ENCODE data around the gene VIM. TPM values are rescaled to one million over a fixed set of nuclear protein-coding genes. Genes with fewer than 3 reads are reported as not detected.

The VIM gene
- total RNA-seq, 2 experiments from 2014 or later, result 2,572 to 2,607 TPM

DNA sequence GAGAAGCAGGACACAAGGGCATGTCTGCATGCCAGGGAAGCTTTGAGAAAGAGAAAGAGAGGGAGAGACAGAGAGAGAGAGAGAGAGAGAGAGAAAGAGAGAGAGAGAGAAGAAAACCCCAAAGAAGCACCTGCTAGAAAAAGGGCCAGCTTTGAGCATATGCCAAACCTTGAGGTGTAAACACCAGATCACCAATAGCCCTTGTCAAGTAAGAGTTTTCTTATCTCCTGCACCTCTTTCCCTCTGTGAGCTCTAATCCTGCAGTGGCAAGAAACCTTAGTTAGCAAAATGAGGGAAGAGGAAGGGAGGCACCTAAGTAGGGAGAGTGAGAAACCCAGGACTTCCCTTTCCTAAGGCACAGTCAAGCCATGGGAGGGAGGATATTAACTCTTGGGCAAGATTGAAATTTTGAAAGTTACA is 15.2 kb upstream of the VIM start:
- ChIA-PET CTCF (interaction anchor here (1.1 to 2.3 kb wide), 2 partner anchors 12 to 14 kb away, joined by 3 to 9 read pairs; partner anchors contain the start of gene TRDMT1), POLR2A (interaction anchor here (2.3 to 4.4 kb wide), 2 partner anchors 11 to 15 kb away, joined by 12 to 65 read pairs; partner anchors contain the start of genes TRDMT1 and VIM)
- Mint-ChIP-seq H3K4me1 (peaks cover 60% of the 10 kb centered on the region), H3K27ac (no peak overlapping the region), H3K27me3 (no peaks in the 10 kb centered on the region), H3K36me3 (ENCODE audit: low read depth) (peaks cover 38% of the 10 kb centered on the region), H3K9me3 (no peaks in the 10 kb centered on the region), H3K4me3 (no peak overlapping the region)
- no peak for DNase-seq

DNA sequence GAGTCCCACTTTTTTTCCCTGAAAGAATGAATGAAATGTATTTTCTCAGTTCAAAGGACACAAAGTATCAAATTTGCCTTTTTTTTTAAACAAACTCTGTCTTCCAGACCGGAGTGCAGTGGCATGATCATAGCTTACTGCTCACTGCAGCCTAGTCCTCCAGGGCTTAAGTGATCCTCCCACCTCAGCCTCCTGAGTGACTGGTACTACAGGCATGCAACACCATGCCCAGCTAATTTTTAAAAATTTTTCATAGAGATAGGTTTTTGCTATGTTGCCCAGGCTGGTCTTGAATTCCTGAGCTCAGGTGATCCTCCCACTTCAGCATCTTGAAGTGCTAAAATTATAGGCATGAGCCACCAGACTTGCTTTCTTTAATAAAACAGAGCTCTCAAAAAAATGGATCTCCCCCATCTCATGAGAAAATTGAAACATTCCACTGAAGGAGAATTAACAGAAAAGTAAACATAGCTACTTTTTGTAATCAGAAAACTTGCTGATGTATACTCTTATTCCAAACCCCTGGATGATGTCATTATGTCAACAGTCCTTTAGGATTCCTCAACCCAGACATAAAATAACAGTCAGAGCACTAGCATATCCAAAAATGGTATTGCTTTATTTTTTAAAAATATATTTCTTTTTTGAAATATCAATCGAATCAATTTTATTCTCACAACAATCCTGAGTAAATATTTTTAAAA is 14.2 kb upstream of the VIM start:
- no peak overlapping the region for H3K4me3 Mint-ChIP-seq
- peaks cover 43% of the 10 kb centered on the region for H3K36me3 Mint-ChIP-seq (ENCODE audit: low read depth)
- POLR2A ChIA-PET, result interaction anchor here (2.3 to 4.4 kb wide), 2 partner anchors 12 to 14 kb away, joined by 12 to 65 read pairs; partner anchors contain the start of genes TRDMT1 and VIM
- peaks cover 2% of the 10 kb centered on the region for H3K9me3 Mint-ChIP-seq
- no peak for DNase-seq
- CTCF ChIA-PET, result interaction anchor here (1.1 to 2.3 kb wide), 3 partner anchors 13 to 32 kb away, joined by 3 to 9 read pairs (median 3); partner anchors contain the start of gene TRDMT1
- H3K4me1 Mint-ChIP-seq, result peaks cover 57% of the 10 kb centered on the region
- H3K27me3 Mint-ChIP-seq, result no peaks in the 10 kb centered on the region
- no peak overlapping the region for H3K27ac Mint-ChIP-seq

DNA sequence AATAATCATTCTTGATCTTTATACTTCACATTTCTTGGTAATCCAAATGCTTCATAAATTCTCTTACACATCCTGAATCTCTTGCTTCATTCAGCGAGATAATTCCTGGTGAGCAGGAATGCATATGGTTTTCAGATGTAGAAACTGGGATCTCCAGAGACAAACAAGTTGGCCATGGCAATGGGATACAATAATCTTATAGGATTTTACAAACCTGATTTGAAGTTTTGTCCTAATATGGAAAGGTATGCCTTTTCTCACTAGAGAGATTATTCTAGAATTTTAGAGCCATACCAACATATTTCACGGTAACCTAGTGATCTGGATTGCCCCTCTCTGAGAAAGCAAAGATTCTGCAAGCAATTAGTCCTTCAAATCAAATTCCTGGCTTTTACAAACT is 13.5 kb upstream of the VIM start:
- peak overlapping the region; percentile 95 for H3K27ac Mint-ChIP-seq
- ChIA-PET CTCF (interaction anchor here (1.1 to 2.3 kb wide), 3 partner anchors 8 to 33 kb away, joined by 3 to 9 read pairs (median 7); partner anchors contain the start of gene TRDMT1), POLR2A (interaction anchor here (2.7 to 4.4 kb wide), 3 partner anchors 8 to 14 kb away, joined by 24 to 65 read pairs (median 45); partner anchors contain the start of genes TRDMT1 and VIM)
- H3K4me3 Mint-ChIP-seq, result no peak overlapping the region
- peaks cover 47% of the 10 kb centered on the region for H3K36me3 Mint-ChIP-seq (ENCODE audit: low read depth)
- no peaks in the 10 kb centered on the region for H3K27me3 Mint-ChIP-seq
- peaks cover 2% of the 10 kb centered on the region for H3K9me3 Mint-ChIP-seq
- peaks cover 54% of the 10 kb centered on the region for H3K4me1 Mint-ChIP-seq
- no peak for DNase-seq

DNA sequence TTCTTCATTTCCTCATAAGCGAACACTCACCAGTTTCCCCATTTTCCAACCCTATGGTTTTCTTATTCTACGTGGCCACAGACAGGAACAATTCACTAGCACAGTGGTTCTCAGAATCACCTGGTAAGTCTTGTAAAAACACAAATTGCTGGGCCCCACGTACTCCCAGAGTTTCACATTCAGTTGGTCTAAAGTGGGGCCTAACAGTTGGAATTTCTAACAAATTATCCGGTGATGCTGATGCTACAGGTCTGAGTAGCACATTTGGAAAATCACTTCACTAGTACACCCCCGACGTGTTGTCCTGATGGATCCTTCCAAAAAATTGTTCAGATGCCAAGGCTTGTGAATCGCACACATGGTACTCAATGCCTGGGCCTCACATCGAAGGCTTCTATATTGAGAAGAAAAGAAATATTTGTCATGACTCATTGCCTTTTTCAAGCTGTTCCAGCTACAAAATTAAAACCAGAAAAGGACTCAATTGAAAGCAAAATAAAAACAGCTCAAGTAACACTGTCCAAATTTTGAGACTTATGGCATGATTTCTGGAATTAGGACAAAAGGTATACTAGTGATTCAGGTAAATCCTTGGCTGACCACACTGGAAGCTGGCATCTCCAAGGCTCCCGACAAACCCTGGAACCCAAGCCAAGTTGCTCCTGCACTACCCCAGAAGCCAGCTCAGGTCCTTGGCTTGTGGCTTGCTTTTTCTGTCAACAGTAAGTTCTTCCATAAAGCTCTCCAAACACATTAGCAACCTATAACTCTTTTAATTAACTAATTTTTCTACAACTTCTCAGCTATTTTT is 12.9 kb upstream of the VIM start:
- Mint-ChIP-seq H3K36me3 (ENCODE audit: low read depth) (peaks cover 47% of the 10 kb centered on the region), H3K9me3 (peaks cover 2% of the 10 kb centered on the region), H3K4me3 (no peak overlapping the region), H3K27me3 (no peaks in the 10 kb centered on the region), H3K4me1 (peaks cover 55% of the 10 kb centered on the region), H3K27ac (peak overlapping the region; percentile 95)
- no peak for DNase-seq
- ChIA-PET CTCF (interaction anchor here (1.2 to 2.2 kb wide), 4 partner anchors 9 to 16 kb away, joined by 3 to 13 read pairs (median 6); partner anchors contain the start of genes TRDMT1 and VIM), POLR2A (interaction anchor here (0.6 to 2.9 kb wide), 6 partner anchors 9 to 190 kb away, joined by 3 to 117 read pairs (median 20); partner anchors contain the start of genes TRDMT1 and VIM)

DNA sequence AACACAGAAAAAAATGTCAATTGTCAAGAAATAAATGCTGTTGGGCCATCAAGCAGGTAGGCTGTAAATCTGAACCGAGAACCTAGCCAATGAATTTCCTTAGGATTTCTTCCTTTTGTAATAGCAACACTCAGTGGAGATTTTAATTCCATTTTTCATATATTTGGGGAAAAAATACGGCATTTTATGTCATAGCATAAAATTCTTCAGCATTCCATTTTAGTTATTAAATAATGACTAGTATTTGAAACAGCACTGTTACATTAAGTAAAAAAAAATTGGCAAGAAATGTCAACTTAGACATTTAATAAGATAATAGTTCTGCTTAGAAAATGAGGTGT is 12.3 kb upstream of the VIM start:
- no peak for DNase-seq
- H3K9me3 Mint-ChIP-seq, result peaks cover 2% of the 10 kb centered on the region
- H3K4me1 Mint-ChIP-seq, result peaks cover 56% of the 10 kb centered on the region
- no peaks in the 10 kb centered on the region for H3K27me3 Mint-ChIP-seq
- H3K27ac Mint-ChIP-seq, result peak overlapping the region; percentile 95
- peak overlapping the region; percentile 36 for H3K4me3 Mint-ChIP-seq
- POLR2A ChIA-PET, result interaction anchor here (0.6 to 2.9 kb wide), 7 partner anchors 8 to 191 kb away, joined by 3 to 117 read pairs (median 16); partner anchors contain the start of genes TRDMT1 and VIM
- CTCF ChIA-PET, result interaction anchor here (1.2 to 2.2 kb wide), 4 partner anchors 10 to 16 kb away, joined by 3 to 13 read pairs (median 6); partner anchors contain the start of genes TRDMT1 and VIM
- H3K36me3 Mint-ChIP-seq (ENCODE audit: low read depth), result peaks cover 48% of the 10 kb centered on the region

DNA sequence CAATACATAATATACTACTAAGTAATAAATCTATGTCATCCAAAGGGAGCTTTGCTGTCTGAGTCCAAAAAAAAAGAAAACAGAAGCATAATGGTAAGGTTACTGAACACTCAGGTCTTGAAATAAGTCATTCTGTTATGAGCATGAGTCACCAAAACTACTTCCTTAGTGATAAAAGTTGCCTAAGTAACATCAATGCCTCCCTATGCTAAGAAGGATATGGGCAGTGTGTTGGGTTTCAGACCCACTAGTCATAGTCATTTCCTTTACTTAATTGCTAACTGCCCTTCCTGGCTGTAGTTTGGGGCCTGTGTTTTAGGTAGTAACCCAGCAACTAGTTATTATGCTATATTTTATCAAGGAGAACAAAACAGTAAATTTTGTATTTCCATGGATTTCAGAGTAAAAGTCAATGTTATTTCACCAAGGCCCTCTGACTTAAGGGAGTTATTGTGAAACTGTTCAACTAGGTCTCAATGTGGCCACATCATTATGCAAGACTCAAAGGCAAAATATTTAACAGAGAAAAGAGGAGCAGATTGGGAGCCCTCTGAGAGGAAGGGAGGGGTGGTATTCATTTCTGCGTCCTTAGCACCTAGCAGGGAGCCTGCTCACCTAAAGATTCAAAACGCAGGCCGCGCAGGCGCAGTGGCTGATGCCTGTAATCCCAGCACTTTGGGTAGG is 11.7 kb upstream of the VIM start:
- peak overlapping the region; percentile 36 for H3K4me3 Mint-ChIP-seq
- peaks cover 2% of the 10 kb centered on the region for H3K9me3 Mint-ChIP-seq

DNA sequence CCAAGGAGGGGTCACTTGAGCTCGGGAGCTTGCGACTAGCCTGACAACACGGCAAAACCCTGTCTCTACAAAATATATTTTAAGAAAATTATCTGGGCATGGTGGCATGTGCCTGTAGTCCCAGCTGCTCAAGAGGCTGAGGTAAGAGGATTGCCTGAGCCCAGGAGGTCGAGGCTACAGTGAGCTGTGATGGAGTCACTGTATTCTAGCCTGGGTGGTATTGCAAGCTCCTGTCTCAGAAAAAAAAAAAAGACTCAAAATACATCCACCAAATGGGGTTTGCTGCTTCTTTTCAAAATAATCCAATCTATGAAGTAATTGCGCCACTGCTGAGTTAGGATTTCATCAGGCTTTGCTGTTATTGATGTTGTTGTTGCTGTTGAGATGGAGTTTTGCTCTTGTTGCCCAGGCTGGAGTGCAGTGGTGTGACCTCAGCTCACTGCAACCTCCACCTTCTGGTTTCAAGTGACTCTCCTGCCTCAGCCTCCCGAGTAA is 11.1 kb upstream of the VIM start:
- H3K27ac Mint-ChIP-seq, result peak overlapping the region; percentile 95
- peaks cover 2% of the 10 kb centered on the region for H3K9me3 Mint-ChIP-seq
- no peaks in the 10 kb centered on the region for H3K27me3 Mint-ChIP-seq
- H3K4me1 Mint-ChIP-seq, result peaks cover 63% of the 10 kb centered on the region
- ChIA-PET POLR2A (interaction anchor here (1.3 to 2.9 kb wide), 5 partner anchors 10 to 194 kb away, joined by 3 to 117 read pairs (median 24); partner anchors contain the start of genes TRDMT1 and VIM), CTCF (interaction anchor here (2.0 to 2.2 kb wide), 2 partner anchors 11 to 15 kb away, joined by 6 to 13 read pairs; partner anchors contain the start of genes TRDMT1 and VIM)
- peaks cover 50% of the 10 kb centered on the region for H3K36me3 Mint-ChIP-seq (ENCODE audit: low read depth)
- no peak overlapping the region for H3K4me3 Mint-ChIP-seq
- no peak for DNase-seq

More for the DNA sequence above, 11.7 kb upstream of the VIM start:
- peaks cover 62% of the 10 kb centered on the region for H3K4me1 Mint-ChIP-seq
- peak; percentile 47 for DNase-seq
- H3K27me3 Mint-ChIP-seq, result no peaks in the 10 kb centered on the region
- peaks cover 52% of the 10 kb centered on the region for H3K36me3 Mint-ChIP-seq (ENCODE audit: low read depth)
- ChIA-PET POLR2A (interaction anchor here (0.6 to 2.9 kb wide), 8 partner anchors 8 to 193 kb away, joined by 3 to 117 read pairs (median 10); partner anchors contain the start of genes TRDMT1 and VIM), CTCF (interaction anchor here (0.5 to 2.2 kb wide), 5 partner anchors 10 to 190 kb away, joined by 3 to 13 read pairs (median 6); partner anchors contain the start of genes TRDMT1 and VIM)
- peak overlapping the region; percentile 95 for H3K27ac Mint-ChIP-seq

DNA sequence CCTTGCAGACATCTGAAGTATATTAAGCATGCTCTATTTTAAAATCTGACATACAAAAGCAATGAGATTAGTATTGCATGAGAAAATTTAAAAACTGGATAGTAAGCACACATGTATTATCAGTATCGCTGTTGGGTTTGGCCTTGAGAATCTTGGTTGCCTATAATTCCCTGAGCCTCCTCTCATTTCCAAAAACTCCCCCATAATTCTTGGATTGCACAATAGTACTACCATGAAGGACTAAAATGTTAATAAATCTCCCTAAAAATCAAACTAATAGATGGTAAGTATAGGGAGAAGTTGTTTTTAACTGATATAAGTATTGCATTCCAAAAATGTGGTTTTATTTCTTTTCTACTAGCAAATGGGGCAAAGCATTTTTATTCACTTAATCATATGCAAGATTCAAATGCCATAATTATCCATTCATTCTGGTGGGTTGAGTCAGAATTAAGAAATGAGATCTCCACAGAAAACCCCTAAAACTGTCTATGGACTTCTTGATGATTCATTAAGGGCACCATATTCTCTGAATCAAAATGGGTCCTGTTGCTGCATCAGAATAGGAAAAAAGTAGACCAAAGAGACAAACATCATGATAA is 10.3 kb upstream of the VIM start:
- no peak for DNase-seq
- Mint-ChIP-seq H3K4me1 (peaks cover 62% of the 10 kb centered on the region), H3K9me3 (peaks cover 2% of the 10 kb centered on the region), H3K27ac (peak overlapping the region; percentile 95), H3K4me3 (no peak overlapping the region), H3K36me3 (ENCODE audit: low read depth) (peaks cover 48% of the 10 kb centered on the region), H3K27me3 (no peaks in the 10 kb centered on the region)
- ChIA-PET POLR2A (interaction anchor here (1.5 to 5.0 kb wide), 3 partner anchors 9 to 13 kb away, joined by 5 to 117 read pairs (median 56); partner anchors contain the start of gene VIM), CTCF (interaction anchor here (2.0 kb wide), 1 partner anchor 16 kb away, joined by 6 read pairs; the partner anchor contains the start of gene TRDMT1)

DNA sequence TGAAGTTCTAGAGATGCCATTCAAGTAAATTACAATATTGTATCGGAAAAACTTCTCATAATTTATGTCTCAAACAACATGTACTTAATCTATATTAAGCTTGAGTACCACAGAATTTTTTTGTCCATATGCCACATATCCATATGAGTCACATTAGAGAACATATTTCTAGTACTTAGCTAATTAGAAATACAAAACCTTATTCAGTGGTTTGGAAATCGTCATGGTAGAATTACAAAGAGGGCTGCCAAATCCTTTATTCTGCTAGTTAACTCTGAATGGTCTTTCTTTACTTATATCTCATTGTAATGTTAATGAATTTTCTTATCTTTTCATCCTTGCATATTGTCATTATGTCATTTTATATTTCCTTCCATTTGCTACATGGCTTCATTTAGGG is 9.0 kb upstream of the VIM start:
- CTCF ChIA-PET, result no interaction called here

DNA sequence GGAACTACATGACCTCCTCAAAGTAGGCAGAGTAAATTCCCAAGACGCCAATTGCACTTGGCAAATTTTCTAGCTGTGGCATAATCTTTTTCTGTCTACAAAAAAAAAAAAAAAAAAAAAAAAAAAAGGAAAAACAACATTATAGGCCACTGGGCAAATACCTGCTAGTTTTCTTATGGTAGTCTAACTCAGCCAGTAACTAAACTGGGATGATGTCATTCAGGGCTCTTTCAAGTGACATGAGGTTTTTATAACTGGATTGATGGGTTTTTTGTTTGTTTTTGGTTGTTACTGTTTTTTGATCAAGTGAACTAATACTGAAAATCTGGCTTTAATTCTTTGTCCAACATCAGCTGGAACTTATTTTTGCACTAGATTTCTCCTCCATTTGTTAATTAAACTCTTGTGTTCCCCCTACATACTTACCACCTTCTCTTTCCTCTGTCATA is 7.4 kb upstream of the VIM start:
- POLR2A ChIA-PET, result interaction anchor here (1.2 to 5.0 kb wide), 5 partner anchors 10 to 403 kb away, joined by 3 to 56 read pairs (median 5); partner anchors contain the start of genes RSU1 and VIM
- CTCF ChIA-PET, result interaction anchor here (0.9 to 1.0 kb wide), 3 partner anchors 9 to 36 kb away, joined by 3 to 5 read pairs (median 4); no protein-coding TSS in a partner anchor
- Mint-ChIP-seq H3K4me1 (peaks cover 54% of the 10 kb centered on the region), H3K36me3 (ENCODE audit: low read depth) (peaks cover 52% of the 10 kb centered on the region), H3K27ac (no peak overlapping the region), H3K27me3 (no peaks in the 10 kb centered on the region), H3K4me3 (no peak overlapping the region), H3K9me3 (peaks cover 2% of the 10 kb centered on the region)
- DNase-seq, result no peak

More for the DNA sequence above, 9.0 kb upstream of the VIM start:
- H3K4me3 Mint-ChIP-seq, result no peak overlapping the region
- DNase-seq, result no peak
- H3K27ac Mint-ChIP-seq, result no peak overlapping the region
- H3K9me3 Mint-ChIP-seq, result peaks cover 2% of the 10 kb centered on the region
- peaks cover 58% of the 10 kb centered on the region for H3K4me1 Mint-ChIP-seq
- H3K27me3 Mint-ChIP-seq, result no peaks in the 10 kb centered on the region
- POLR2A ChIA-PET, result interaction anchor here (1.4 to 5.0 kb wide), 3 partner anchors 8 to 13 kb away, joined by 3 to 56 read pairs (median 5); partner anchors contain the start of gene VIM
- peaks cover 51% of the 10 kb centered on the region for H3K36me3 Mint-ChIP-seq (ENCODE audit: low read depth)

DNA sequence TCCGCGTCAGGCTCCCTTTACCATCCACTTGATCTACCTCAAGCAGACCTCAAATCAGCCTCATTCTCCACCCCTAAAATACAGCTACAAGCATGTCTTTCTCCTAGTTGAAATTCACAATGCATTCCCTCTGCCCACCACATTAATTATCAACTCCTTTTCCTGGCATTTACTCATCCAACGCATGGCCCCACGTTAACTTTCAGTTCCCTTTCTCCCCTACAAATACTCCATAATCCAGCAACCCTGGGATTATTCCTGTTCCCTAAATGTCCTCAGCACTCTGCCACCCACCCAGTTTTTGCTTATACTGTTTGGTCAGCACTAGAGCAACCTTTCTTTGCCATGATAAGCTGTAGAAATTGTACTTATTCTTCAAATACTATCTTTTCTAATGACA is 5.7 kb upstream of the VIM start:
- Mint-ChIP-seq H3K36me3 (ENCODE audit: low read depth) (peaks cover 45% of the 10 kb centered on the region), H3K4me1 (peaks cover 54% of the 10 kb centered on the region), H3K4me3 (no peak overlapping the region), H3K9me3 (peaks cover 2% of the 10 kb centered on the region), H3K27ac (no peak overlapping the region), H3K27me3 (no peaks in the 10 kb centered on the region)
- no peak for DNase-seq
- ChIA-PET POLR2A (interaction anchor here (5.0 kb wide), 1 partner anchor 9 kb away, joined by 56 read pairs; the partner anchor contains the start of gene VIM), CTCF (interaction anchor here (0.7 to 1.4 kb wide), 2 partner anchors 8 to 12 kb away, joined by 4 to 6 read pairs; no protein-coding TSS in a partner anchor)

Data from activated CD4-positive, alpha-beta memory T cell treated with anti-CD3 and anti-CD28 coated beads, Interleukin-2, amount 10 ng/mL, durations not matched to agents 7 days and 5 days (primary cell).